NCI-H1436 (cell line): Measurements from ENCODE around the gene DBT.
"Not testable (repeated sequence)": the region's sequence is repeated elsewhere in the genome, so short reads cannot be mapped to it uniquely, and the experiment has no call there.

Experiments used
- DNase-seq: peaks from one replicate; lab custom pipeline; 2025; lab: John Stamatoyannopoulos, UW

DBT gene

DNA sequence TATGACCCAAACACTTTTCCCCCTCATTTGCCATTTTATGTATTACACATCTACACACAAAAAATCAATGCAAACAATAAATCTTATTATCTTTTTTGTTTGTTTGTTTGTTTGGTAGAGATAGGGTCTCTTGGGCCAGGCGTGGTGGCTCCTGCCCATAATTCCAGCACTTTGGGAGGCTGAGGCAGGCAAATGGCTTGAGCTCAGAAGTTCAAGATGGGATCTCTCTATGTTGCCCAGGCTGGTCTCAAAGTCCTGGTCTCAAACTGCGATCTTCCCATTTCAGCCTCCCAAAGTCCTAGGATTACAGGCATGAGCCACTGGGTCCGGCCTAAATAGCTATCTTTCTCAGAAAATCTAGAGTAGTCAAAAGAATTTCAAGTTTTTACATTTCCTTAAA is 1.2 kb upstream of the DBT start:
- DNase-seq: no peak

DNA sequence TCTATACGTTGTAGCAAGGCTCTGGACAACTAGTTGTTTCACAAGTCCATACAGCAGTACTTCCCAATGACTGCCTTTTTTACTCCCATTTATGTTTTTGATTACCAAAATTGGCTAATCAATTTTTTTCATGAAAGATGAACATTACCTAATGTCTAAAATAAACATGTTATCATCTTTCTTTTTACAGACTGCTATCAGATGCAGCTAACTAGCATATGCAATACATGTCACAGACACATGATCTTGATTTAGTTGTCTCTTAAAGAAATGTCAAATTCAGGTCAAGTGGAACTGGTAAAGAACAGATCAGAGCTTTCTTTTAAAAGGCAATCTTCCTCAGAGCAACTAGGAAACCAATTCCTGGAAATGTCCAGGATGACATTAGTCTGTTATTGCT is 630 bp upstream of the DBT start:
- no peak for DNase-seq

DNA sequence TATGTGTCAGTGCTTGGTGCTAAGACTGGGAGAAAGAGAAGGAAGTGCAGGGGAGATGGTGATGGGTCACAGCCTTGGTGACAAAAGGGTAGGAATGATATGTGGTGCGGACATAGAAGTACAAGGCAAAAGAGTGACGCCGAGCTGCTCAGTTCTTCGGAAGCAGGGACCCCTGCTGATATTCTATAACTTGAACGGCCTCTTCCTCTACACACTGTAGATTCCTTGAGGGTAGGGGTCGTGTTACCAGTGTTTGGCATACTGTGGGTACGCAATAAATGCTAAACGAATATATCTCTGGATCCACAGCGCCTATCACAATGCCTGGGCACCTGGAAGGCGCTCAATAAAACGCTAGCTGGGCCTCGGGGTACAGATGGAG is 488 bp downstream of the DBT start:
- no peak for DNase-seq

DNA sequence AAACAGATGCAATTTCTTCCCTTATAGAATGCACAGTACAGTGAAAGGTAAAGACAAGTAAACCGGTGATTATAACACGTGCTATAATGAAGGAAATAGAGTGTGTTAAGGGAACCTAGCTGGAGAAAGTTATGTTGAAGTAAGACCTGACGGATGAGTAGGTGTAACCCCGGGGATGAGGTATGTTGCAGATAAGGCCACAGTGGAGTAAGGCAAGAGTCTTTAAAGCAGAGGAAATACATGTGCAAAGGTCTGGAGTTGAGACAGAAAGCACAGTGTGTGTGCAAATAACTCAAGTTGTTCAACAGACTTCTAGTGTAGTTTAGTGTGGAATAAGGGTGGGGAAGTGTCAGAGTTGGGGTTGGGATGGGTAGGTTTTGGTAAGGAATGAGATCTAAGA is 2.9 kb downstream of the DBT start:
- no peak for DNase-seq

DNA sequence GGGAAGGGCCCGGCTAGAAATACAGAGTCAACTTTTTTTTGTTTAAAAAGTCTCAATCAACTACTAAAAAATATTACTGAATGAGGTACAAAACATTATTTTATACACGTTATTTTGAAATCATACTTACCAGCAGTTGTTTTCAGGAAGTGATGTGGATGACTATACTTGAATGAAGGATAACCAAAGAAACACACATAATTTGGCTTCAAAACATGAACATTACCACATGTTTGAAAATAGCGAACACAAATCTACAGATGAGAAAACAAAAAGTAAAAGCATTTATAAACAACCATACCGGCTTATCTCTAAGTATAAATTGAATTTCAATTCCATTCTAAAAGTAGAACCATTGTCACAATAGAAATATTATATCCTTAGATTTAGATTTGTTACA is 9.0 kb downstream of the DBT start:
- DNase-seq: no peak

DNA sequence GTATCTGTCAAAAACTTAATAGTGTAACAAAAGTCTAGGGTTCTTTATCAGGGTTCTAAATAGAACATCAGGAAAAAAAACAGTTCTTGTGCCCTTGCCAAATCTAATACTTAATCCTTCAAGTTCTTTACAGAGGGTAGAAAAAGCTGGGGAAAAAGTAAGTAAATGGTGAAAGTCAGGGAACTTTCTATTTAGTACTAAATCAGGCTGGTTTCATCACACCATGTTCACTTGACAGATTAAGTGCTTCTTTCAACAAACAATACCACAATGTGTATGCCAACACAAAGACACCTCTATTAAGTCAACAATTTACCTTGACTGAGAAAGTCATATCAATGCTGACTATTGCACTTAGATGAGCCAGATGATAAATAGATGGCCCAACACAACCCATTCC is 9.7 kb downstream of the DBT start:
- no peak for DNase-seq

DNA sequence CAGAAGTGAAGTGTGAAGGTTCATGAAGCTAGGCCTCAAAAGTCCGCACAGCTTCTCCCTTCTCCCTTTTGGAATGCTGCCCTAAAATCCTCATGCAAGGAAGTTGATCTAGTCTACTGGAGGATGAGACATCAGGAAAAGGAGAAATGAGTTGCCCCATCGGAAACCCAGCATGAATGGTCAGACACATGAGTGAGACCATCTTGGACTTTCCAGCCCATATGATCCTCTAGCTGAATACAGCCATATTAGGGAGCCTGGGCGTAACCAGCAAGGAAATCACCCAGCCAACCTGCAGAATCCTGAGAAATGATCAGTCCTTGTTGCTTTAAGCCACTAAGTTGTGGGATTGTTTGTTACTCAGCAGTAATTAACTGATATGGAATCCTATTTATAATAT is 12.5 kb downstream of the DBT start:
- no peak for DNase-seq

DNA sequence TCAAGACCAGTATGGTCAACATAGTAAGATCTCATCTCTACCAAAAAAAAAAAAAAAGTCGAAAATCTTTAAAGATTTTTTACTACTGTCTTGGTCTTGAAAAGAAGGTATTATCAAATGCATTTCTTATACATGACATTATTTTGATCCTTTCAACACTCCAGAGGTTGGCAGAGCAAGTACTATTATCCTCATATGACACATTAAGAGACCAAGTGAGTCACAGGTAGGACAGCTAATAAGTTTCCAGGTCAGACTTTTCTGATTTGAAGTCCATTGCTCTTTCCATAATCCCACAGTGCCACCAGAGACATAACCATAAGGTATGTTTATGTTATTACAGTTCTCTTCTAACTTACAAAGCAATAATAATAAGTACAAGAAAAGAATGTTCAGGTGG is 15.2 kb downstream of the DBT start:
- DNase-seq: no peak

DNA sequence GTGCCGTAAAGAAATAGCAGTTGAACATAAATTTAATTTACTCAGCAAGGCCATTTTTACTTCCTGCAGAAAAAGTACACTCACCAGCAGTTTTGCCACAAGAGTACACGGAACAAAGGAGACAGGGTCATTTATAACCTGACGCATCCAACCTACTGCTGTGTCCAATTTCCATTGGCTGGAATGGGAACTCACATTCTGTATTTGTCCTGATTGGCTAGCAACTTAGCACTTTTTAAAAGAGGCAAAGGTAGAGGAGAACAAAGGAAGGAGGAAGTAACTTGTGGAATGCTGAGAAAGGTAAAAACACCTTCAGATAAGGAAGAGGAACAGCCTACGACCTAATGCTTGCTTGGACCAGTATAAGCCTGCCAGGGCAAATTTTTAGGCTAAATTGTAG is 16.1 kb downstream of the DBT start:
- not testable (repeated sequence) for DNase-seq

DNA sequence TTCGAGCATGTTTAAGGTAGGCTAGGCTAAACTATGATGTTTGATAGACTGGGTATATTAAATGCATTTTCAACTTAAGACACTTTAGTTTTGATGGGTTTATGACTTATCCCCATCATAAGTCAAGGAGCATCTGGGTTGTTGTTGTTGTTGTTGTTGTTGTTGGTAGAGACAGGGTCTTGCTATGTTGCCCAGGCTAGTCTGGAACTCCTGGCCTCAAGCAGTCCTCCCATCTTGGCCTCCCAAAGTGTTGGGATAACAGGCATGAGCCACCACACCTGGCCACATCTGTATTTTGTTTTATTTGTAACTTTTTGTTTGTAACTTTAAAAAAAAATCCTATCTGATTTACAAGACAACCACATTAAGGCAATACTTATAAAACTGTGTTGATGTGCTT is 17.5 kb downstream of the DBT start:
- DNase-seq: no peak

DNA sequence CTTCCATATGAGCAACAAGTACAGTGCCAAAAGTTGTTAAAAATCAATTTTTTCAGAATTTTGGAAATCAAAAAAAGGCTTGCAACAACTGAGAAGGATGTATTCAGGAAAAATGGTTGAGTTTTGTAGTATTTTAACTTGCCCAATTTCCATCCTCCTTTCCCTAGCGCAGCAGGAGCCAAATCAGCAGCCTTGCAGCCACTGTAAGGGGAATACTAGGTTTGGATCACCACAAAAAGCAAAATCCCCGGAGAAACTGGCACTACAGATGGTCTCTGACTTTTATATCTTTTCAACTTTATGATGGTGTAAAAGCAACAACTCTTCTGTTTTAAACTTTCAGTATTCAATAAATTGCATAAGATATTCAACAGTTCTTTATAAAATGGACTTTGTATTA is 17.9 kb downstream of the DBT start:
- DNase-seq: no peak

DNA sequence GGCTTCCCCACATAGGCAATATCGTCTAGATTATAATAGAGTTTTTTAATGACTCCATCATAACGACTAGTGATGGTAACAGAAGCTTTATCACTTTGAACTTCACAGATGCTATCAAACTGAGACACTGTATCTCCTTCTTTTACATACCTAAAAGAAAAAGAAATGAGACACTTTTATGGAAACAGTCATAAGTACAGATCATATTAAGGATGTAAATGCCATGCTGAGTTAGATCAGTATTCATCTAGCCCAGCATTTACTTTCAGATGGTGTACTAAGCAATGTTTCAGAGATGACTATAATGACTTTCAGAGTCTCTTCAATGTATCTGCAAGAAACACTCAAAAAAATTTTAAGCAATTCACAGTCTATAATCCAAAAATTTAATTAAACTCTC is 18.9 kb downstream of the DBT start:
- DNase-seq: no peak

DNA sequence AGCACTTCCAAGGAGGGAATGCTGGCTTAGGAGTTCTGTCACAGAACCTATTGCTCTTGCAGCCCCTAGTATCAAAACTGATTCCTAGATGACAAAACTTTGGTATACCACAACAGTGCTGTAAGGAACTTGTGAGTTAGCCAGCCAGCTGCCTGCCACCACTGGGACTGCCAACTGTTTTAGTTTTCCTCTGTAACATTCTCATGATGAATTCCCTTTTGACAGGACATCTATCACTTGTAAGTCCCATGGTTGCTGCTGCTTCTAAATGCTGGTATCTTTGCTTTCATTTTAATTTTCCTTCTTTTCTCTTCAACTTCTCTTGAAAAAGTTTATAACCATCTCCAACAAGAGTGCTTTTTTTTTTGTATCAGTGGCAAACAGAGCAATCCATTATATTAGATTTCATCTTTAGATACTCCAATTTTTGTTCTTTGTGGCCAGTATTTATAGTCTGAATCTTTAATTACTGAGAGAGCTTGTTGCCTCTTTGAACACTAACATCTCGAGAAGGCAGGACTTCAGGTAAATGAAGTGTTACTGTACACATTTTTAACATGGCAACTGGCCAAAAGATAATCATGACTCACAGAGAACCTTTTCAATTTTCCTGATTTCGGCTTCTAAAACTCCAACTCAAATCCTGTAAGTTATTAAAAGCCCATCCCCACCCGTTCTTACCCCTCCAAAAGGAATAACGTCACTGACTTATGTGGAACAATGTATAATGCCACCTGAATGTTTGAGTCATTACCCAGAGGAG is 19.8 kb downstream of the DBT start:
- no peak for DNase-seq

DNA sequence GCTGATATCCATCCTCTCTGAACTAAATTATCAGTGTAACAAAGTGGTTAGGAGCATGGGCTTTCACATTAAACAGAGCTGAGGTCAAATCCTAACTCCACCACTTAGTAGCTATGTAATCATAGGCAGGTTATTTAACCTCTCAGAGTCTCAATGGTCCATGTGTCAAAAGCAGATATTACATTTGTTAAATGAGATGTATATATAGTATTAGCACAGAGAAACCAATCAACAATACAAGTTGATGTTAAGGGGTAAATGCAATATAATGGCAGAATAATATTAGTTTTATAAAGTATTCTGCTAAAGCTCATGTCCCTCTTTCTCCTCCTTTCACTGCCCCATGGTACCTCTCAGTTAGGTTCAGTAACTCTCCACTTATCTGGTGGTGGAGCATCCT is 27.2 kb downstream of the DBT start:
- DNase-seq: no peak

DNA sequence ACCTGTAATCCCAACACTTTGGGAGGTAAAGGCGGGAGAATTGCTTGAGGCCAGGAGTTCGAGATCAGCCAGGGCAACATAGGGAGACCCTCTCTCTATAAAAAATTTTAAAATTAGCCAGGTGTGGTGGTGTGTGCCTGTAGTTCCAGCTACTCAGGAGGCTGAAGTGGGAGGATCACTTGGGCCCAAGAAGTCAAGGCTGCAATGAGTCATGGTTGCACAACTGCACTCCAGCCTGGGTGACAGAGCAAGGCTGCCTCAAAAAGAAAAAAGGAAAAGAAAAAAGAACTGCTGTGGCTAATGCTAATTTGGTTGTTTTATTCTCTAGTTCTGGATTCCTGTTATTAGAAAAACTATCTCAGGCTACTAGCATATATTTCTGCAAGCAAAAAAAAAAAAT is 29.8 kb downstream of the DBT start:
- DNase-seq: no peak

DNA sequence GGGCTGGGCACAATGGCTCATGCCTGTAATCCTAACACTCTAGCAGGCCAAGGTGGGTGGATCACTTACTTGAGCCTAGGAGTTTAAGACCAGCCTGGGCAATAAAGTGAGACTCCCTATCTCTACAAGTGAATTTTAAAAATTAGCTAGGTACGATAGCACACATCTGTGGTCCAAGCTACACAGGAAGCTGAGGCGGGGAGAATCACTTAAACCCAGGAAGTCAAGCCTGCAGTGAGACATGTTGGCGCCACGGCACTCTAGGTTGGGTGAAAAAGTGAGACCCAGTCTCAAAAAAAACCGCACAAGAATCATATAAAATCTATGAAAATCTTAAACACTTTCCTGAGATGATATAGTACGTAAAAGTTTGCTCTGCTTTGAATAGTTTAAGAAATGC is 30.2 kb downstream of the DBT start:
- no peak for DNase-seq

DNA sequence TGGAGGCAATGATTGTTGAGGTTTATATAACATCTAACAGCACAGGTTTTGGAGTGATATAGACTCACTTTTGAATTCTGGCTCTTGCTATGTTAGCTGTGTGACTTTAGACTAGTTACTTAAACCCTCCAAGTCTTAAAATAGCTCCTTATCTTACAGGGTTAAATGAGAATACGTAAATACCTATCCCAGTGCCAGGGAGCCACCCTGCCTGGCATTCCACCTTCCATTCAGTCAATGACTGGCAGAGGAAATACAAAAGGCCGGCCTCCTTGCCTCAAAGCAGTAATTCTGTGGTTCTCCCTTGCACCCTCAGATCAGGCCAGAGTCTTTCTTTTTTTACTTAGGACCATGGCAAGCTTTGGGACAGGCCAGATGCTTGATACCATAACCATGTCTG is 31.8 kb downstream of the DBT start:
- DNase-seq: no peak

DNA sequence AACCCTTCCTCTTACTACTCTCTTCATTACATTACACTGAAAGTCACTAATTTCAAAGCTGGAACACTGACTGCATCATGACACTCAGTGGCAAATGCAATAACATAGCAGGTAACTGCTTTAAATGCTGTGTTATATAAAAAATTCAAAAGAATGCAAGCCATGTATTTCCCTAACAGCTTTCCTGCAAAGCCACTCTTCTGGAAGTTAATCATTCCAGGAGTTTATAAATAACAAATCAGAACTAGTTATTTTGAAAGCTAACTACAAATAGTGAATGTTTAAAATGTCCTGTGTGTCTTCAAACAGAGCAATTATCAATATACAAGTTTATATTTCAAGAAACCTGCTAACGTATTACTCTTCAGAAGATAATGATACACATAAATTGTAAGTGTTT is 34.5 kb downstream of the DBT start:
- DNase-seq: no peak

DNA sequence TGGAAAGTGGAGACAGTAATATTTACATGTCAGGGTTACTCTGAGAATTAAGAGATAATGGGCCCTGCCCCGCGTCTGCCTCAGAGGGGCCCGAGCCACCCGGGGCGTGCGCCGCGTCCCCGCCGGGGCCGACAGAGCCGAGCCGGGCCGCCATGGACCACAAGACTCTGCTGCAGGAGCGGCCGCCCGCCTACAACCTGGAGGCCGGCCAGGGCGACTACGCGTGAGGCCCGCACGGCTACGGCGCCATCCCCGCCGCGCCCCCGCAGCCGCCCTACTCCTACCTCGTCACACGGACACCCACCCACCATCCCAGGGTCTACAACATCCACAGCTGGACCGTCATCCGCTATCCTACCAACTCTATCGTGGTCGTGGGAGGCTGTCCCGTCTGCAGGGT is 36.5 kb downstream of the DBT start:
- no peak for DNase-seq

DNA sequence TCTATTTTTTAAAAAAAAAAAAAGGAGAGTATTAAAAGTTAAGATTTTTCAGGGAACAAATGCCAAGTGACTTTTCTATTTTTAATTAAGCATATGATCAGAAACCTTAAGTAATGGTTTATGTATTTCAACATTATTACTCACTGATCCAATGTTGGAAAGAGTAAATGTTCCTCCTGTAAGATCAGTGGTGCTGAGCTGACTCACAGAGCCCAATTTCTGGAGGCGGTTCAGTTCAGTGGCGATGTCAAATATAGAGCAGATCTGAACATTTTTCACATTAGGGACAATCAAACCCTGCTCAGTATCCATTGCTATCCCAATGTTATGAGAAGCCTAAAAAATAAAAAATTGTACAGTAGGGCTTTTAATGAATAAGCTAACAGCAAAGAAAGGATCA is 43.3 kb downstream of the DBT start:
- no peak for DNase-seq

DNA sequence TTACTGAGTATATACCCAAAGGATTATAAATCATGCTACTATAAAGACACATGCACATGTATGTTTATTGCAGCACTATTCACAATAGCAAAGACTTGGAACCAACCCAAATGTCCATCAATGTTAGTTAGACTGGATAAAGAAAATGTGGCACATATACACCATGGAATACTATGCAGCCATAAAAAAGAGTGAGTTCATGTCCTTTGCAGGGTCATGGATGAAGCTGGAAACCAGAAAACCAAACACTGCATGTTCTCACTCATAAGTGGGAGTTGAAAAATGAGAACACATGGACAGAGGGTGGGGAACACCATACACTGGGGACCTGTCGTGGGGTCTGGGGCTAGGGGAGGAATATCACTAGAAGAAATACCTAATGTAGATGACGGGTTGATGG is 44.0 kb downstream of the DBT start:
- DNase-seq: not testable (repeated sequence)

DNA sequence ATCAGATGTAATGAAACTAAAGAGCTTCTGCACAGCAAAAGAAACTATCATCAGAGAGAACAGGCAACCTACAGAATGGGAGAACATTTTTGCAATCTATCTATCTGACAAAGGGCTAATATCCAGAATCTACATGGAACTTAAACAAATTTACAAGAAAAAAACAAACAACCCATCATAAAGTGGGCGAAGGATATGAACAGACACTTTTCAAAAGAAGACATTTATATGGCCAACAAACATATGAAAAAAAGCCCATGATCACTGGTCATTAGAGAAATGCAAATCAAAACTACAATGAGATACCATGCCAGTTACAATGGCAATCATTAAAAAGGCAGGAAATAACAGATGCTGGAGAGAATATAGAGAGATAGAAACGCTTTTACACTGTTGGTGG is 44.5 kb downstream of the DBT start:
- DNase-seq: not testable (repeated sequence)

DNA sequence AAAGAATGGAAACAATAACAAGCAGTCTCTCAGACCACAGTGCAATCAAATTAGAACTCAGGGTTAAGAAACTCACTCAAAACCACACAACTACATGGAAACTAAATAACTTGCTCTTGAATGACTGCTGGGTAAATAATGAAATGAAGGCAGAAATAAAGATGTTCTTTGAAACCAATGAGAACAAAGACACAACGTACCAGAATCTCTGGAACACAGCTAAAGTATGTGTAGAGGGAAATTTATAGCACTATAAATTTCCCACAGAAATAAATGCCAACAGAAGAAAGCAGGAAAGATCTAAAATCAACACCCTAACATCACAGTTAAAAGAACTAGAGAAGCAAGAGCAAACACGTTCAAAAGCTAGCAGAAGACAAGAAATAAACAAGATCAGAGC is 46.9 kb downstream of the DBT start:
- DNase-seq: not testable (repeated sequence)

DNA sequence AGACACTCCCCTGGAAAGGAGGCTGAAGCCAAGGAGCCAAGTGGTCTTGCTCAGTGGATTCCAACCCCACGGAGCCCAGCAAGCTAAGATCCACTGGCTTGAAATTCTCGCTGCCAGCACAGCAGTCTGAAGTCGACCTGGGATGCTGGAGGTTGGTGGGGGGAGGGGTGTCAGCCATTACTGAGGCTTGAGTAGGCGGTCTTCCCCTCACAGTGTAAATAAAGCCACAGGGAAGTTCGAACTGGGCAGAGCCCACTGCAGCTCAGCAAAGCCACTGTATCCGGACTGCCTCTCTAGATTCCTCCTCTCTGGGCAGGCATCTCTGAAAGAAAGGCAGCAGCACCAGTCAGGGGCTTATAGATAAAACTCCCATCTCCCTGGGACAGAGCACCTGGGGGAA is 49.6 kb downstream of the DBT start:
- DNase-seq: not testable (repeated sequence)

DNA sequence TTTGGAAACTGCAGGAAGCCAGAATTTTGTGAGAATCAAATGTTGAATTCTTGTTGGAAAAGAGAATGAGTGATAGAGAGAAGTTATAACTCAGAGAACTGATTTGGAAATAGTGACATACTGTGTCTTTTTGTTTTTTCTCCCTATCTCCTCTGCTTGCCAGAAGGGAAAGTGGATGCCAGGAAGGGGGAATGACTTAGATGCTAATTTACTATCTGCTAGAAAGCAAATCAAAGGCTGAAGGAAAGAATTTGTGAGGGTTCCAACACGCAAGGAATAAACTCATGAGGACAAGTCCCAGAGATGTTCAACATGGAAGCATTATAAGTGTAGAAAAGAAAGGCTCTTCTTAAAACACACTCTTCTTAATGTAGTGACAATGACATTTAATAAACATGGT is 51.0 kb downstream of the DBT start:
- DNase-seq: no peak
